HG03520 (cell line): Measurements from ENCODE around the gene CNTN1.

Source experiments
- ATAC-seq: cut with Tn5 transposase; IDR thresholded peaks from one replicate; pipeline ENCODE4 v1.9.1; 2021; ENCODE audit warnings: mild to moderate bottlenecking, moderate library complexity; ENCODE audit not compliant: unreplicated experiment

Gene CNTN1

GRCh38 chr12:40957417-40957816, 265.2 kb downstream of the CNTN1 start:
- no peak for ATAC-seq

- ATAC-seq: no peak
Measured at GRCh38 chr12:40959041-40959440, 266.8 kb downstream of the CNTN1 start.

GRCh38 chr12:40963751-40964150, 271.5 kb downstream of the CNTN1 start:
- no peak for ATAC-seq

GRCh38 chr12:40969796-40970195, 277.6 kb downstream of the CNTN1 start:
- ATAC-seq: no peak

- no peak for ATAC-seq
Measured at GRCh38 chr12:40970320-40970907, 278.2 kb downstream of the CNTN1 start.

GRCh38 chr12:40971911-40972310, 279.7 kb downstream of the CNTN1 start:
- no peak for ATAC-seq

- ATAC-seq: no peak
Measured at GRCh38 chr12:40976546-40976945, 284.3 kb downstream of the CNTN1 start.

GRCh38 chr12:40980427-40980961, 288.3 kb downstream of the CNTN1 start:
- no peak for ATAC-seq

GRCh38 chr12:40986001-40986400, 293.8 kb downstream of the CNTN1 start:
- no peak for ATAC-seq

- no peak for ATAC-seq
Measured at GRCh38 chr12:40988355-40988754, 296.1 kb downstream of the CNTN1 start.

- no peak for ATAC-seq
Measured at GRCh38 chr12:40988824-40989223, 296.6 kb downstream of the CNTN1 start.

- no peak for ATAC-seq
Measured at GRCh38 chr12:40989785-40990184, 297.5 kb downstream of the CNTN1 start.

GRCh38 chr12:40992158-40992557, 299.9 kb downstream of the CNTN1 start:
- no peak for ATAC-seq

GRCh38 chr12:40992674-40993073, 300.4 kb downstream of the CNTN1 start:
- ATAC-seq: no peak

GRCh38 chr12:40993158-40993557, 300.9 kb downstream of the CNTN1 start:
- ATAC-seq: no peak

GRCh38 chr12:40996091-40996490, 303.9 kb downstream of the CNTN1 start:
- no peak for ATAC-seq

- ATAC-seq: no peak
Measured at GRCh38 chr12:40999210-40999609, 307.0 kb downstream of the CNTN1 start.

- no peak for ATAC-seq
Measured at GRCh38 chr12:41008472-41008871, 316.2 kb downstream of the CNTN1 start.

GRCh38 chr12:41011939-41012338, 319.7 kb downstream of the CNTN1 start:
- no peak for ATAC-seq

- ATAC-seq: no peak
Measured at GRCh38 chr12:41013881-41014642, 321.8 kb downstream of the CNTN1 start.

GRCh38 chr12:41014643-41015020, 322.4 kb downstream of the CNTN1 start:
- ATAC-seq: no peak

GRCh38 chr12:41018010-41018409, 325.8 kb downstream of the CNTN1 start:
- ATAC-seq: no peak
